ENCODE results near the gene THEM4.
"Not testable (repeated sequence)": the region's sequence is repeated elsewhere in the genome, so short reads cannot be mapped to it uniquely, and the experiment has no call there.

Gene THEM4

GRCh38 chr1:151915061-151915686, 5.9 kb upstream of the THEM4 start:
- no peak overlapping the region for H3K4me3 Mint-ChIP-seq
- H3K36me3 Mint-ChIP-seq (ENCODE audit: low read depth) = no peaks in the 10 kb centered on the region
- DNase-seq (no peak), ATAC-seq (no peak)
- H3K4me1 Mint-ChIP-seq = peaks cover 4% of the 10 kb centered on the region
- no peak overlapping the region for H3K27ac Mint-ChIP-seq
- H3K27me3 Mint-ChIP-seq = no peaks in the 10 kb centered on the region
- no peaks in the 10 kb centered on the region for H3K9me3 Mint-ChIP-seq

GRCh38 chr1:151914076-151914475, 4.8 kb upstream of the THEM4 start:
- no peak overlapping the region for H3K4me3 Mint-ChIP-seq
- H3K36me3 Mint-ChIP-seq (ENCODE audit: low read depth) = peaks cover 3% of the 10 kb centered on the region
- no peak for DNase-seq
- H3K4me1 Mint-ChIP-seq = peaks cover 2% of the 10 kb centered on the region
- H3K27ac Mint-ChIP-seq = no peak overlapping the region
- H3K27me3 Mint-ChIP-seq = no peaks in the 10 kb centered on the region
- H3K9me3 Mint-ChIP-seq = no peaks in the 10 kb centered on the region
- ATAC-seq = no peak

GRCh38 chr1:151912973-151913372, 3.7 kb upstream of the THEM4 start:
- peaks cover 9% of the 10 kb centered on the region for H3K36me3 Mint-ChIP-seq (ENCODE audit: low read depth)
- peaks cover 10% of the 10 kb centered on the region for H3K4me1 Mint-ChIP-seq
- H3K9me3 Mint-ChIP-seq = no peaks in the 10 kb centered on the region
- ATAC-seq (no peak), DNase-seq (no peak)
- no peak overlapping the region for H3K4me3 Mint-ChIP-seq
- no peaks in the 10 kb centered on the region for H3K27me3 Mint-ChIP-seq
- no peak overlapping the region for H3K27ac Mint-ChIP-seq

- DNase-seq (peak; percentile 24), ATAC-seq (no peak)
- peak overlapping the region; percentile 91 for H3K27ac Mint-ChIP-seq
- peaks cover 47% of the 10 kb centered on the region for H3K36me3 Mint-ChIP-seq (ENCODE audit: low read depth)
- no peaks in the 10 kb centered on the region for H3K27me3 Mint-ChIP-seq
- peak overlapping the region; percentile 88 for H3K4me3 Mint-ChIP-seq
- H3K9me3 Mint-ChIP-seq = peaks cover 11% of the 10 kb centered on the region
- H3K4me1 Mint-ChIP-seq = peaks cover 50% of the 10 kb centered on the region
Measured at GRCh38 chr1:151908228-151908691, 1.1 kb downstream of the THEM4 start.

GRCh38 chr1:151907363-151908139, 1.8 kb downstream of the THEM4 start:
- no peaks in the 10 kb centered on the region for H3K27me3 Mint-ChIP-seq
- DNase-seq (no peak), ATAC-seq (no peak)
- H3K27ac Mint-ChIP-seq = peak overlapping the region; percentile 91
- H3K4me1 Mint-ChIP-seq = peaks cover 50% of the 10 kb centered on the region
- peak overlapping the region; percentile 88 for H3K4me3 Mint-ChIP-seq
- peaks cover 51% of the 10 kb centered on the region for H3K36me3 Mint-ChIP-seq (ENCODE audit: low read depth)
- H3K9me3 Mint-ChIP-seq = peaks cover 11% of the 10 kb centered on the region

- H3K4me3 Mint-ChIP-seq = peak overlapping the region; percentile 11
- not testable (repeated sequence) for ATAC-seq, H3K27me3 Mint-ChIP-seq, DNase-seq
- peaks cover 20% of the 10 kb centered on the region for H3K9me3 Mint-ChIP-seq
- H3K27ac Mint-ChIP-seq = peak overlapping the region; percentile 60
- H3K36me3 Mint-ChIP-seq (ENCODE audit: low read depth) = peaks cover 62% of the 10 kb centered on the region
- peaks cover 55% of the 10 kb centered on the region for H3K4me1 Mint-ChIP-seq
Measured at GRCh38 chr1:151906324-151906645, 3.0 kb downstream of the THEM4 start.

- H3K4me3 Mint-ChIP-seq = peak overlapping the region; percentile 74
- peak overlapping the region; percentile 95 for H3K27ac Mint-ChIP-seq
- H3K4me1 Mint-ChIP-seq = peaks cover 55% of the 10 kb centered on the region
- H3K27me3 Mint-ChIP-seq, ATAC-seq: not testable (repeated sequence)
- peak; percentile 14 for DNase-seq
- H3K9me3 Mint-ChIP-seq = peaks cover 24% of the 10 kb centered on the region
- H3K36me3 Mint-ChIP-seq (ENCODE audit: low read depth) = peaks cover 67% of the 10 kb centered on the region
Measured at GRCh38 chr1:151905443-151906323, 3.6 kb downstream of the THEM4 start.

- Mint-ChIP-seq H3K27me3 (no peaks in the 10 kb centered on the region), H3K4me3 (peak overlapping the region; percentile 74), H3K4me1 (peaks cover 59% of the 10 kb centered on the region), H3K27ac (peak overlapping the region; percentile 95), H3K9me3 (peaks cover 29% of the 10 kb centered on the region), H3K36me3 (ENCODE audit: low read depth) (peaks cover 73% of the 10 kb centered on the region)
- DNase-seq (peak; percentile 58), ATAC-seq (peak; percentile 57)
Measured at GRCh38 chr1:151905070-151905442, 4.3 kb downstream of the THEM4 start.

- Mint-ChIP-seq H3K4me1 (peaks cover 70% of the 10 kb centered on the region), H3K27ac (no peak overlapping the region), H3K36me3 (ENCODE audit: low read depth) (peaks cover 79% of the 10 kb centered on the region), H3K4me3 (no peak overlapping the region), H3K9me3 (peaks cover 36% of the 10 kb centered on the region), H3K27me3 (no peaks in the 10 kb centered on the region)
- no peak for ATAC-seq
- DNase-seq = no peak
Measured at GRCh38 chr1:151902858-151903257, 6.5 kb downstream of the THEM4 start.

GRCh38 chr1:151900804-151901203, 8.5 kb downstream of the THEM4 start:
- Mint-ChIP-seq H3K9me3 (peaks cover 24% of the 10 kb centered on the region), H3K4me1 (peaks cover 67% of the 10 kb centered on the region), H3K36me3 (ENCODE audit: low read depth) (peaks cover 63% of the 10 kb centered on the region)
- H3K4me3 Mint-ChIP-seq, H3K27me3 Mint-ChIP-seq, H3K27ac Mint-ChIP-seq, DNase-seq, ATAC-seq: not testable (repeated sequence)

GRCh38 chr1:151898519-151898991, 10.8 kb downstream of the THEM4 start:
- peak overlapping the region; percentile 63 for H3K4me3 Mint-ChIP-seq
- peaks cover 64% of the 10 kb centered on the region for H3K36me3 Mint-ChIP-seq (ENCODE audit: low read depth)
- peak; percentile 52 for ATAC-seq
- H3K27me3 Mint-ChIP-seq = no peaks in the 10 kb centered on the region
- peak overlapping the region; percentile 87 for H3K27ac Mint-ChIP-seq
- H3K4me1 Mint-ChIP-seq = peaks cover 47% of the 10 kb centered on the region
- peak; percentile 19 for DNase-seq
- peaks cover 24% of the 10 kb centered on the region for H3K9me3 Mint-ChIP-seq

GRCh38 chr1:151897991-151898431, 11.3 kb downstream of the THEM4 start:
- no peak for DNase-seq
- H3K27me3 Mint-ChIP-seq = no peaks in the 10 kb centered on the region
- peaks cover 64% of the 10 kb centered on the region for H3K36me3 Mint-ChIP-seq (ENCODE audit: low read depth)
- peak overlapping the region; percentile 87 for H3K27ac Mint-ChIP-seq
- peak overlapping the region; percentile 63 for H3K4me3 Mint-ChIP-seq
- no peak for ATAC-seq
- H3K4me1 Mint-ChIP-seq = peaks cover 47% of the 10 kb centered on the region
- H3K9me3 Mint-ChIP-seq = peaks cover 24% of the 10 kb centered on the region

GRCh38 chr1:151893176-151893924, 16.0 kb downstream of the THEM4 start:
- Mint-ChIP-seq H3K4me1 (peaks cover 41% of the 10 kb centered on the region), H3K27me3 (no peaks in the 10 kb centered on the region), H3K27ac (peak overlapping the region; percentile 48), H3K36me3 (ENCODE audit: low read depth) (peaks cover 53% of the 10 kb centered on the region), H3K4me3 (no peak overlapping the region), H3K9me3 (no peaks in the 10 kb centered on the region)
- no peak for DNase-seq
- ATAC-seq = no peak

- Mint-ChIP-seq H3K36me3 (ENCODE audit: low read depth) (peaks cover 60% of the 10 kb centered on the region), H3K27ac (peak overlapping the region; percentile 45), H3K4me1 (peaks cover 30% of the 10 kb centered on the region), H3K4me3 (no peak overlapping the region), H3K27me3 (no peaks in the 10 kb centered on the region), H3K9me3 (no peaks in the 10 kb centered on the region)
- ATAC-seq = no peak
- no peak for DNase-seq
Measured at GRCh38 chr1:151892190-151892589, 17.1 kb downstream of the THEM4 start.
